H9 (cell line): ENCODE results near the gene NDUFB10. TPM values are rescaled to one million over a fixed set of nuclear protein-coding genes. Genes with fewer than 3 reads are reported as not detected.

ENCODE experiments used
- DNase-seq: peaks from one replicate; pipeline ENCODE4 v3.0.0-alpha.2; 2017
- H2AFZ ChIP-seq: one replicate; pipeline ENCODE4 v1.6.1; 2013; ENCODE audit warnings: mild to moderate bottlenecking, low read length, control low read depth, moderate library complexity
- H2AK5ac ChIP-seq: 2 replicates; pipeline ENCODE4 v1.6.1; 2013; ENCODE audit warnings: low read length, control low read depth, mixed read lengths; ENCODE audit not compliant: insufficient read length
- H2BK120ac ChIP-seq: one replicate; pipeline ENCODE4 v1.6.1; 2013; ENCODE audit warnings: low read depth, mild to moderate bottlenecking, low read length, control low read depth, inconsistent platforms; ENCODE audit not compliant: poor library complexity, severe bottlenecking
- H2BK12ac ChIP-seq: 2 replicates; pipeline ENCODE4 v1.6.1; 2013; ENCODE audit warnings: low read length, control low read depth, mixed read lengths, low read depth; ENCODE audit not compliant: insufficient read length
- H2BK15ac ChIP-seq: 2 replicates; pipeline ENCODE4 v1.6.1; 2013; ENCODE audit warnings: low read depth, low read length, control low read depth
- H2BK20ac ChIP-seq: one replicate; pipeline ENCODE4 v1.6.1; 2013; ENCODE audit warnings: low read depth, mild to moderate bottlenecking, low read length, control low read depth, inconsistent platforms; ENCODE audit not compliant: poor library complexity, severe bottlenecking
- H2BK5ac ChIP-seq: 2 replicates; pipeline ENCODE4 v1.6.1; 2013; ENCODE audit warnings: low read length, control low read depth, mixed read lengths; ENCODE audit not compliant: insufficient read length
- H3K14ac ChIP-seq: 2 replicates; pipeline ENCODE4 v1.6.1; 2013; ENCODE audit warnings: low read length, control low read depth; ENCODE audit not compliant: insufficient read depth
- H3K18ac ChIP-seq: 2 replicates; pipeline ENCODE4 v1.6.1; 2013; ENCODE audit warnings: low read depth, mild to moderate bottlenecking, mixed read lengths, low read length, control low read depth; ENCODE audit not compliant: insufficient read length
- H3K23ac ChIP-seq: 2 replicates; pipeline ENCODE4 v1.6.1; 2013; ENCODE audit warnings: low read length, control low read depth, mixed read lengths, low read depth; ENCODE audit not compliant: insufficient read length
- H3K23me2 ChIP-seq: 2 replicates; pipeline ENCODE4 v1.6.1; 2013; ENCODE audit warnings: low read depth, mild to moderate bottlenecking, mixed read lengths, low read length, control low read depth; ENCODE audit not compliant: insufficient read length, poor library complexity, severe bottlenecking
- H3K27ac ChIP-seq: 2 replicates; pipeline ENCODE4 v1.5.1; 2013; ENCODE audit warnings: low read length, control low read depth, mixed read lengths, low read depth; ENCODE audit not compliant: insufficient read length
- H3K27me3 ChIP-seq: 2 replicates; pipeline ENCODE4 v1.6.1; 2013; ENCODE audit warnings: low read length, control low read depth, inconsistent platforms; ENCODE audit not compliant: insufficient read depth
- H3K4ac ChIP-seq: 2 replicates; pipeline ENCODE4 v1.6.1; 2013; ENCODE audit warnings: low read depth, mild to moderate bottlenecking, control low read depth, inconsistent platforms, low read length, moderate library complexity
- H3K4me1 ChIP-seq: 2 replicates; pipeline ENCODE4 v1.6.1; 2013; ENCODE audit warnings: low read length, control low read depth, inconsistent platforms; ENCODE audit not compliant: insufficient read depth
- H3K4me2 ChIP-seq: 2 replicates; pipeline ENCODE4 v1.6.1; 2013; ENCODE audit warnings: low read length, control low read depth, mixed read lengths; ENCODE audit not compliant: insufficient read length, insufficient read depth
- H3K56ac ChIP-seq: 2 replicates; pipeline ENCODE4 v1.6.1; 2013; ENCODE audit warnings: low read depth, mild to moderate bottlenecking, mixed read lengths, low read length, control low read depth; ENCODE audit not compliant: insufficient read length
- H3K79me1 ChIP-seq: 2 replicates; pipeline ENCODE4 v1.6.1; 2013; ENCODE audit warnings: low read depth, mild to moderate bottlenecking, moderate library complexity, low read length, control low read depth, inconsistent platforms; ENCODE audit not compliant: insufficient read depth, poor library complexity, severe bottlenecking
- H3K79me2 ChIP-seq: 2 replicates; pipeline ENCODE4 v1.6.1; 2013; ENCODE audit warnings: low read length, control low read depth, inconsistent platforms; ENCODE audit not compliant: insufficient read depth
- H3K9ac ChIP-seq: 2 replicates; pipeline ENCODE4 v1.6.1; 2013; ENCODE audit warnings: low read length, control low read depth, mixed read lengths; ENCODE audit not compliant: insufficient read length; ENCODE audit errors: extremely low read depth
- H3K9me3 ChIP-seq: one replicate; pipeline ENCODE4 v1.6.1; 2013; ENCODE audit warnings: low read depth, low read length, inconsistent platforms; ENCODE audit not compliant: control insufficient read depth
- H3T11ph ChIP-seq: one replicate; pipeline ENCODE4 v1.6.1; 2013; ENCODE audit warnings: mild to moderate bottlenecking, low read length, control low read depth, inconsistent platforms
- H4K20me1 ChIP-seq: one replicate; pipeline ENCODE4 v1.6.1; 2013; ENCODE audit not compliant: control insufficient read depth, insufficient read length, insufficient read depth
- H4K5ac ChIP-seq: 2 replicates; pipeline ENCODE4 v1.6.1; 2013; ENCODE audit warnings: low read depth, mild to moderate bottlenecking, mixed read lengths, low read length, control low read depth; ENCODE audit not compliant: insufficient read length
- H4K8ac ChIP-seq: replicated peaks from 2 replicates; pipeline ENCODE4 v1.6.1; 2013; ENCODE audit warnings: low read length, control low read depth, mixed read lengths, low read depth; ENCODE audit not compliant: insufficient read length
- H4K91ac ChIP-seq: 2 replicates; pipeline ENCODE4 v1.6.1; 2013; ENCODE audit warnings: low read depth, mild to moderate bottlenecking, moderate library complexity, mixed read lengths, low read length, control low read depth; ENCODE audit not compliant: insufficient read length
- H3K27ac Mint-ChIP-seq, 3 experiments: 2 replicates in 2 of 3; 3 replicates in 1 of 3; pipeline ENCODE4 v1.8.0; 2020 to 2021; ENCODE audit warnings: mixed read lengths in 3 of 3, mild to moderate bottlenecking in 1 of 3, moderate library complexity in 1 of 3
- H3K27me3 Mint-ChIP-seq: 2 replicates; pipeline ENCODE4 v1.8.0; 2021; ENCODE audit warnings: low read depth, mild to moderate bottlenecking, moderate library complexity, mixed read lengths
- H3K36me3 Mint-ChIP-seq, 3 experiments: 2 replicates in 2 of 3; 3 replicates in 1 of 3; pipeline ENCODE4 v1.8.0; 2020 to 2021; ENCODE audit warnings: low read depth in 3 of 3, mixed read lengths in 3 of 3; ENCODE audit not compliant: insufficient read depth in 1 of 3
- H3K4me1 Mint-ChIP-seq, 2 experiments: 2 replicates each; pipeline ENCODE4 v1.8.0; 2020; ENCODE audit warnings: mixed read lengths in 2 of 2
- H3K4me3 Mint-ChIP-seq, 2 experiments: 2 replicates in 1 of 2; 3 replicates in 1 of 2; pipeline ENCODE4 v1.8.0; 2020 to 2021; ENCODE audit warnings: mild to moderate bottlenecking in 2 of 2, mixed read lengths in 2 of 2, moderate library complexity in 1 of 2
- H3K9me3 Mint-ChIP-seq, 2 experiments: 2 replicates in 1 of 2; 3 replicates in 1 of 2; pipeline ENCODE4 v1.8.0; 2020; ENCODE audit warnings: mild to moderate bottlenecking in 2 of 2, mixed read lengths in 2 of 2, moderate library complexity in 1 of 2
- CTCF ChIP-seq: fragments of 200-600 bp; sonication (generic); conservative IDR thresholded peaks from 3 replicates; pipeline ENCODE4 v1.8.0; 2021; ENCODE audit warnings: antibody characterized with exemption, mild to moderate bottlenecking
- WGBS: extraction: QIAGEN DNeasy Blood & Tissue Kit; methylation state at CpG from one replicate; pipeline ENCODE4 v1.1.7; 2013; ENCODE audit warnings: missing lambda C conversion rate, low lambda C conversion rate, mixed read lengths; ENCODE audit not compliant: insufficient read length; ENCODE audit errors: extremely low coverage; 5-methylcytosine and 5-hydroxymethylcytosine counted together
- total RNA-seq: library from RNA; stranded (reverse); gene quantifications from 2 replicates; pipeline ENCODE4 v1.2.1, GENCODE V29; 2021

Gene NDUFB10
- total RNA-seq, 1 experiment from 2014 or later = 191 TPM

GRCh38 chr16:1938316-1938715 is 21.0 kb upstream of the NDUFB10 start:
- DNase-seq = no peak
- Histone ChIP-seq H3K56ac (no peak overlapping the region), H3K18ac (no peak overlapping the region), H2BK5ac (no peak overlapping the region), H3T11ph (no peak overlapping the region), H3K9ac (no peak overlapping the region), H2BK15ac (no peak overlapping the region), H3K27ac (no peak overlapping the region), H3K23me2 (peaks cover 7% of the 10 kb centered on the region), H3K27me3 (no peaks in the 10 kb centered on the region), H2AK5ac (no peak overlapping the region), H3K4me2 (no peak overlapping the region), H3K79me2 (no peaks in the 10 kb centered on the region), H3K9me3 (no peaks in the 10 kb centered on the region), H2BK20ac (no peak overlapping the region), H4K8ac (no peak overlapping the region), H3K14ac (no peak overlapping the region), H3K4ac (no peak overlapping the region), H4K20me1 (no peaks in the 10 kb centered on the region), H4K5ac (no peak overlapping the region), H2BK12ac (no peak overlapping the region), H3K79me1 (no peaks in the 10 kb centered on the region), H2BK120ac (no peak overlapping the region), H2AFZ (no peak overlapping the region), H3K4me1 (0 out of 2 replicates have a peak, but pooled peaks cover 2% of the 10 kb centered on the region), H3K23ac (no peak overlapping the region), H4K91ac (no peak overlapping the region)
- peaks cover 10 to 28% (median 17%) of the 10 kb centered on the region in 3 experiments; a peak in 6 of 7 replicates for H3K36me3 Mint-ChIP-seq
- WGBS = no CpG with 5 or more reads among the region's 10 CpGs
- TF ChIP-seq CTCF = no peak
- H3K27ac Mint-ChIP-seq = no peak overlapping the region
- no peak overlapping the region for H3K4me3 Mint-ChIP-seq
- H3K4me1 Mint-ChIP-seq = peaks cover 5 to 8% of the 10 kb centered on the region in 2 experiments; a peak in 3 of 4 replicates
- peaks cover 2% of the 10 kb centered on the region; the same call in 1 of the 2 replicates for H3K27me3 Mint-ChIP-seq
- no peaks in the 10 kb centered on the region for H3K9me3 Mint-ChIP-seq
